ENCODE results near the gene ITSN1. TPM values are rescaled to one million over a fixed set of nuclear protein-coding genes. Genes with fewer than 3 reads are reported as not detected.

The ITSN1 gene
- total and polyA plus RNA-seq, 2 of the 13 experiments (the other 11 are each of a cell fraction or from before 2014, with no cell fraction given) = 26.1 to 33.8 TPM

- H3K9me3 ChIP-seq (ENCODE audit: low read length) = no peaks in the 10 kb centered on the region
Observed at GRCh38 chr21:33828083-33828482, 185.8 kb downstream of the ITSN1 start.

More at GRCh38 chr21:33828083-33828482, 185.8 kb downstream of the ITSN1 start:
- ChIA-PET POLR2A (no interaction called here), CTCF (ENCODE audit: low intra/inter-chr PET ratio, low total read pairs) (no interaction called here)
- TF ChIP-seq, protein P1, sequence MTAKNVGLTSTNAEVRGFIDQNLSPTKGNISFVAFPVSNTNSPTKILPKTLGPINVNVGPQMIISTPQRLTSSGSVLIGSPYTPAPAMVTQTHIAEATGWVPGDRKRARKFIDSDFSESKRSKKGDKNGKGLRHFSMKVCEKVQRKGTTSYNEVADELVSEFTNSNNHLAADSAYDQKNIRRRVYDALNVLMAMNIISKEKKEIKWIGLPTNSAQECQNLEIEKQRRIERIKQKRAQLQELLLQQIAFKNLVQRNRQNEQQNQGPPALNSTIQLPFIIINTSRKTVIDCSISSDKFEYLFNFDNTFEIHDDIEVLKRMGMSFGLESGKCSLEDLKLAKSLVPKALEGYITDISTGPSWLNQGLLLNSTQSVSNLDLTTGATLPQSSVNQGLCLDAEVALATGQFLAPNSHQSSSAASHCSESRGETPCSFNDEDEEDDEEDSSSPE (CRISPR knock-in tag; IDR thresholded peaks at IDR 0.05) = no peak
- TF ChIP-seq KAT8 (CRISPR knock-in tag; IDR thresholded peaks at IDR 0.05) = no peak
- no peak for TF ChIP-seq ZUFSP (CRISPR knock-in tag; IDR thresholded peaks at IDR 0.05; ENCODE audit: borderline replicate concordance)
- TF ChIP-seq TBX2 (CRISPR knock-in tag; IDR thresholded peaks at IDR 0.05; ENCODE audit: borderline replicate concordance) = no peak
- no peak for TF ChIP-seq KLF13 (CRISPR knock-in tag; IDR thresholded peaks at IDR 0.05)
- TF ChIP-seq NRL (CRISPR knock-in tag; IDR thresholded peaks at IDR 0.05; ENCODE audit: borderline replicate concordance) = no peak
- TF ChIP-seq ZNF138 (CRISPR knock-in tag; IDR thresholded peaks at IDR 0.05; ENCODE audit: low read depth) = no peak
- TF ChIP-seq, protein P2, sequence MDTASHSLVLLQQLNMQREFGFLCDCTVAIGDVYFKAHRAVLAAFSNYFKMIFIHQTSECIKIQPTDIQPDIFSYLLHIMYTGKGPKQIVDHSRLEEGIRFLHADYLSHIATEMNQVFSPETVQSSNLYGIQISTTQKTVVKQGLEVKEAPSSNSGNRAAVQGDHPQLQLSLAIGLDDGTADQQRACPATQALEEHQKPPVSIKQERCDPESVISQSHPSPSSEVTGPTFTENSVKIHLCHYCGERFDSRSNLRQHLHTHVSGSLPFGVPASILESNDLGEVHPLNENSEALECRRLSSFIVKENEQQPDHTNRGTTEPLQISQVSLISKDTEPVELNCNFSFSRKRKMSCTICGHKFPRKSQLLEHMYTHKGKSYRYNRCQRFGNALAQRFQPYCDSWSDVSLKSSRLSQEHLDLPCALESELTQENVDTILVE (CRISPR knock-in tag; IDR thresholded peaks at IDR 0.05) = no peak
- no peak for TF ChIP-seq PRMT3 (CRISPR knock-in tag; IDR thresholded peaks at IDR 0.05; ENCODE audit: borderline replicate concordance, low read depth)
- no peak for TF ChIP-seq ZBTB21 (CRISPR knock-in tag; IDR thresholded peaks at IDR 0.05)
- TF ChIP-seq HOXA7 (CRISPR knock-in tag; IDR thresholded peaks at IDR 0.05) = no peak
- 93% methylated on average over 2 of the region's 4 CpGs for WGBS (ENCODE audit: low lambda C conversion rate)
- Histone ChIP-seq H3K4me2 (ENCODE audit: low read depth, low read length) (no peak overlapping the region), H3K4me1 (ENCODE audit: insufficient read depth, low read length) (no peaks in the 10 kb centered on the region), H3K27ac (ENCODE audit: extremely low read length, insufficient read depth, low read length) (no peak overlapping the region), H3K4me3 (replicated peaks in 1 of 3; ENCODE audit: insufficient read depth in 1 of 3, low read depth in 2 of 3, low read length in 3 of 3) (no peak overlapping the region), H3K36me3 (replicated peaks in 1 of 2; ENCODE audit: control insufficient read depth in 1 of 2, insufficient read depth in 2 of 2, low read length in 2 of 2) (peaks cover 0 to 12% of the 10 kb centered on the region in 2 experiments; a peak in 1 of 5 replicates), H2AFZ (ENCODE audit: low read length) (no peak overlapping the region), H4K20me1 (ENCODE audit: insufficient read depth, low read length) (no peaks in the 10 kb centered on the region), H3K27me3 (ENCODE audit: control insufficient read depth in 1 of 2, insufficient read depth in 2 of 2, low read length in 2 of 2) (no peaks in the 10 kb centered on the region), H3K79me2 (ENCODE audit: insufficient read depth, low read length) (no peaks in the 10 kb centered on the region), H3K9ac (ENCODE audit: insufficient read depth, low read depth, low read length) (no peak overlapping the region)
- intact Hi-C loops (cut with micrococcal nuclease; ENCODE audit: unreplicated experiment) (no loop called here), in situ Hi-C loops (cut with HindIII; ENCODE audit: extremely low pct_ligation_motif_present, low pct_unique_long_range_greater_than_20kb) (no loop called here)
- DNase-seq (ENCODE audit: low spot score) (no peak), ATAC-seq (no peak), FAIRE-seq (no peak)
- BruUV-seq (replicated peaks) = no TSS peak
